ENCODE measurements around the gene MYG1.

DNA sequence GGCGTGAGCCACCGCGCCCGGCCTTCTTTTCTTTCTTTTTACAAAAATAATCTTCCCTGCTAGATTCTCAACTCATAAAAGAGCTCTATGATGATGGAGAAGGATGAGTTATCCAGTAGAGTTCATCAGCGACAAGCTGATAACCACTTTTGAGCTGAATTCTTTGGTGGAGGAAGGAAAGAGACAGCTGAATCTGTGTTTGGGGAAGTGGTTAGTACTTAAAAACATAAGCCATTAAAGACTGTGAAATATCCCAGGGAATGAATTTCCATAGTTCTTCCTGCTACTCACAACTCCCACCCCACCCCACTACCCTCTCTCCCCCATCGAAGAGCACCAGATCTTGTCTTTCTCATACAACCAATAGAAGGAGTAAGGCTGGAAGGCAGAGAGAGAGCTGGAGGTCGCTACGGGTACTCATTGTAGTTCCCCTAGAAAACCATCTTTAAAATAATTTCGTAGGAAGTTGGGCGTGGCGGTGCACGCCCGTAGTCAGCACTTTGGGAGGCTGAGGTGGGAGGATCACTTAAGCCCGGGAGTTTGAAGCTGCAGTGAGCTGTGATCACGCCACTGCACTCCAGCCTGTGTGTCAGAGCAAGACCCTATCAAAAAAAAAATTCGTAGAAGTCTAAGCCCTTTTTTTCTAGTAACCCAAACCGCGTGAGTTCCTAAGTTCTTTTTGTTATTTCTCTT, 32.0 kb upstream of the MYG1 start:
- TF ChIP-seq, protein P1, sequence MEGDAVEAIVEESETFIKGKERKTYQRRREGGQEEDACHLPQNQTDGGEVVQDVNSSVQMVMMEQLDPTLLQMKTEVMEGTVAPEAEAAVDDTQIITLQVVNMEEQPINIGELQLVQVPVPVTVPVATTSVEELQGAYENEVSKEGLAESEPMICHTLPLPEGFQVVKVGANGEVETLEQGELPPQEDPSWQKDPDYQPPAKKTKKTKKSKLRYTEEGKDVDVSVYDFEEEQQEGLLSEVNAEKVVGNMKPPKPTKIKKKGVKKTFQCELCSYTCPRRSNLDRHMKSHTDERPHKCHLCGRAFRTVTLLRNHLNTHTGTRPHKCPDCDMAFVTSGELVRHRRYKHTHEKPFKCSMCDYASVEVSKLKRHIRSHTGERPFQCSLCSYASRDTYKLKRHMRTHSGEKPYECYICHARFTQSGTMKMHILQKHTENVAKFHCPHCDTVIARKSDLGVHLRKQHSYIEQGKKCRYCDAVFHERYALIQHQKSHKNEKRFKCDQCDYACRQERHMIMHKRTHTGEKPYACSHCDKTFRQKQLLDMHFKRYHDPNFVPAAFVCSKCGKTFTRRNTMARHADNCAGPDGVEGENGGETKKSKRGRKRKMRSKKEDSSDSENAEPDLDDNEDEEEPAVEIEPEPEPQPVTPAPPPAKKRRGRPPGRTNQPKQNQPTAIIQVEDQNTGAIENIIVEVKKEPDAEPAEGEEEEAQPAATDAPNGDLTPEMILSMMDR (IDR thresholded peaks at IDR 0.05 in 2 of 3, conservative IDR thresholded peaks at IDR 0.05 in 1 of 3; ENCODE audit: borderline replicate concordance in 1 of 3, insufficient read depth in 1 of 3, low read depth in 2 of 3, low read length in 2 of 3) = no peak
- TF ChIP-seq EZH2phosphoT487 (IDR thresholded peaks at IDR 0.05; ENCODE audit: borderline replicate concordance) = no peak
- TF ChIP-seq POLR2A (IDR thresholded peaks at IDR 0.05; ENCODE audit: borderline replicate concordance, extremely low read depth, insufficient read depth, insufficient read length) = no peak
- TF ChIP-seq RAD21 (IDR thresholded peaks at IDR 0.05; ENCODE audit: low read depth) = no peak
- no peak for TF ChIP-seq SIN3A (IDR thresholded peaks at IDR 0.05; ENCODE audit: low read depth)
- no peak for TF ChIP-seq YY1 (IDR thresholded peaks at IDR 0.05; ENCODE audit: extremely low read depth, insufficient replicate concordance, low read depth, low read length)
- TF ChIP-seq EZH2 (IDR thresholded peaks at IDR 0.05) = no peak
- no peak for TF ChIP-seq FOSL1 (IDR thresholded peaks at IDR 0.05; ENCODE audit: low read depth)
- TF ChIP-seq ELF1 (IDR thresholded peaks at IDR 0.05; ENCODE audit: borderline replicate concordance, low read depth) = no peak
- TF ChIP-seq EGR1 (IDR thresholded peaks at IDR 0.05; ENCODE audit: low read depth) = no peak
- no peak for TF ChIP-seq CEBPB (IDR thresholded peaks at IDR 0.05; ENCODE audit: low read depth)
- no peak for TF ChIP-seq POLR2AphosphoS5 (IDR thresholded peaks at IDR 0.05; ENCODE audit: low read depth, low read length)
- TF ChIP-seq, protein P2, sequence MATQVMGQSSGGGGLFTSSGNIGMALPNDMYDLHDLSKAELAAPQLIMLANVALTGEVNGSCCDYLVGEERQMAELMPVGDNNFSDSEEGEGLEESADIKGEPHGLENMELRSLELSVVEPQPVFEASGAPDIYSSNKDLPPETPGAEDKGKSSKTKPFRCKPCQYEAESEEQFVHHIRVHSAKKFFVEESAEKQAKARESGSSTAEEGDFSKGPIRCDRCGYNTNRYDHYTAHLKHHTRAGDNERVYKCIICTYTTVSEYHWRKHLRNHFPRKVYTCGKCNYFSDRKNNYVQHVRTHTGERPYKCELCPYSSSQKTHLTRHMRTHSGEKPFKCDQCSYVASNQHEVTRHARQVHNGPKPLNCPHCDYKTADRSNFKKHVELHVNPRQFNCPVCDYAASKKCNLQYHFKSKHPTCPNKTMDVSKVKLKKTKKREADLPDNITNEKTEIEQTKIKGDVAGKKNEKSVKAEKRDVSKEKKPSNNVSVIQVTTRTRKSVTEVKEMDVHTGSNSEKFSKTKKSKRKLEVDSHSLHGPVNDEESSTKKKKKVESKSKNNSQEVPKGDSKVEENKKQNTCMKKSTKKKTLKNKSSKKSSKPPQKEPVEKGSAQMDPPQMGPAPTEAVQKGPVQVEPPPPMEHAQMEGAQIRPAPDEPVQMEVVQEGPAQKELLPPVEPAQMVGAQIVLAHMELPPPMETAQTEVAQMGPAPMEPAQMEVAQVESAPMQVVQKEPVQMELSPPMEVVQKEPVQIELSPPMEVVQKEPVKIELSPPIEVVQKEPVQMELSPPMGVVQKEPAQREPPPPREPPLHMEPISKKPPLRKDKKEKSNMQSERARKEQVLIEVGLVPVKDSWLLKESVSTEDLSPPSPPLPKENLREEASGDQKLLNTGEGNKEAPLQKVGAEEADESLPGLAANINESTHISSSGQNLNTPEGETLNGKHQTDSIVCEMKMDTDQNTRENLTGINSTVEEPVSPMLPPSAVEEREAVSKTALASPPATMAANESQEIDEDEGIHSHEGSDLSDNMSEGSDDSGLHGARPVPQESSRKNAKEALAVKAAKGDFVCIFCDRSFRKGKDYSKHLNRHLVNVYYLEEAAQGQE (IDR thresholded peaks at IDR 0.05; ENCODE audit: low read depth) = no peak
